Skeletal muscle satellite cell (primary cell): Measurements from ENCODE around the gene SRMS.

Source experiments
- H3K27me3 ChIP-seq: 2 replicates; pipeline ENCODE4 v1.7.0; 2013; ENCODE audit warnings: low read length; ENCODE audit not compliant: control insufficient read depth, insufficient read depth
- H3K36me3 ChIP-seq: 2 replicates; pipeline ENCODE4 v1.7.0; 2013; ENCODE audit warnings: mild to moderate bottlenecking, control low read depth, low read length; ENCODE audit not compliant: insufficient read depth
- H3K4me1 ChIP-seq: 2 replicates; pipeline ENCODE4 v1.7.0; 2013; ENCODE audit warnings: low read length; ENCODE audit not compliant: control insufficient read depth, insufficient read depth
- H3K4me2 ChIP-seq: 2 replicates; pipeline ENCODE4 v1.7.0; 2013; ENCODE audit warnings: mild to moderate bottlenecking, low read length
- H3K4me3 ChIP-seq: 2 replicates; pipeline ENCODE4 v1.7.0; 2013; ENCODE audit warnings: low read length
- H3K9ac ChIP-seq: 2 replicates; pipeline ENCODE4 v1.7.0; 2013; ENCODE audit warnings: mild to moderate bottlenecking, low read depth, low read length, moderate library complexity
- H3K9me3 ChIP-seq: replicated peaks from 2 replicates; pipeline ENCODE4 v1.7.0; 2013; ENCODE audit warnings: mild to moderate bottlenecking, control low read depth, low read length

The SRMS gene

GRCh38 chr20:63544958-63545516 is 2.5 kb downstream of the SRMS start:
- H3K9me3 ChIP-seq: no peaks in the 10 kb centered on the region
- peaks cover 48% of the 10 kb centered on the region for H3K27me3 ChIP-seq
- no peak overlapping the region for H3K4me3 ChIP-seq
- H3K9ac ChIP-seq: no peak overlapping the region
- H3K4me1 ChIP-seq: peaks cover 9% of the 10 kb centered on the region
- H3K36me3 ChIP-seq: no peaks in the 10 kb centered on the region
- H3K4me2 ChIP-seq: no peak overlapping the region

- H3K4me1 ChIP-seq: peaks cover 9% of the 10 kb centered on the region
- peaks cover 41% of the 10 kb centered on the region for H3K27me3 ChIP-seq
- H3K4me2 ChIP-seq: no peak overlapping the region
- H3K9ac ChIP-seq: no peak overlapping the region
- no peak overlapping the region for H3K4me3 ChIP-seq
- H3K36me3 ChIP-seq: no peaks in the 10 kb centered on the region
- no peaks in the 10 kb centered on the region for H3K9me3 ChIP-seq
These were observed 3.1 kb downstream of the SRMS start for GRCh38 chr20:63544241-63544957.

DNA sequence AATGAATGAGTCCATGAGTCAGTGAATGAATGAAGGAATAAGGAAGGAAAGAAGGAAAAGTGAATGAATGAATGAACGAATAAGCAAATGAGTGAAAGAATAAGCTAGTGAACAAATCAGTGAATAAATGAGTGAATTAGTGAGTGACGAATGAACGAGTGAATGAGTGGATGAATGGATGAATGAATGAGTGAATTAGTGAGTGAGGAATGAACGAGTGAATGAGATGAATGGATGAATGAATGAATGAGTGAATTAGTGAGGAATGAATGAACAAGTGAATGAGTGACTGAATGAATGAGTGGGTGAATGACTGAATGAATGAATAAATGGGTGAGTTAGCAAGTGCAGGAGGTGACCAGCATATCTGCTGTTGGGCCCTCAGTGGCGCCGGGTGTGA is 3.8 kb downstream of the SRMS start:
- Histone ChIP-seq H3K9me3 (no peaks in the 10 kb centered on the region), H3K4me2 (no peak overlapping the region), H3K9ac (no peak overlapping the region), H3K36me3 (no peaks in the 10 kb centered on the region), H3K27me3 (peaks cover 39% of the 10 kb centered on the region), H3K4me3 (no peak overlapping the region), H3K4me1 (peaks cover 9% of the 10 kb centered on the region)

DNA sequence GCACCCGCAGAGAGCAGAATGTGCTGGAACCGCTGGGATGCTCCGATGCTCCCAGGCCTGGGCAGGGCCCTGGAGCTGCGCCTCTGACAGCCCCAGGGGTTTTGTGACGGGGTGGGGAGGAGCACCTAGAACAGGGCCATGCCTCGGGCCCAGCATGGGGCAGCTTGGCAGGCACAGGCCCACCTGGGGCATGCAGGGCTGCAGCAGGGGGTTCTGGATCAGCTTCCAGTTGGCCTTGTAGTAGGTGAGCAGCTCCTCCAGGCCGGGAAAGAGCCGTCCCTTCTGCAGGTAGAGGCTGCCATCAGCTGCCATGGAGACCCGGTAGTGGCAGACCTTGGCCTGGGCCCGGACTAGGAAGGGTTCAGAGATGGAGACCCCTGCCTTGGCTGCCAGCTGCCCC is 4.4 kb downstream of the SRMS start:
- Histone ChIP-seq H3K36me3 (no peaks in the 10 kb centered on the region), H3K9me3 (no peaks in the 10 kb centered on the region), H3K27me3 (peaks cover 33% of the 10 kb centered on the region), H3K4me3 (no peak overlapping the region), H3K4me1 (peaks cover 9% of the 10 kb centered on the region), H3K9ac (no peak overlapping the region), H3K4me2 (no peak overlapping the region)

DNA sequence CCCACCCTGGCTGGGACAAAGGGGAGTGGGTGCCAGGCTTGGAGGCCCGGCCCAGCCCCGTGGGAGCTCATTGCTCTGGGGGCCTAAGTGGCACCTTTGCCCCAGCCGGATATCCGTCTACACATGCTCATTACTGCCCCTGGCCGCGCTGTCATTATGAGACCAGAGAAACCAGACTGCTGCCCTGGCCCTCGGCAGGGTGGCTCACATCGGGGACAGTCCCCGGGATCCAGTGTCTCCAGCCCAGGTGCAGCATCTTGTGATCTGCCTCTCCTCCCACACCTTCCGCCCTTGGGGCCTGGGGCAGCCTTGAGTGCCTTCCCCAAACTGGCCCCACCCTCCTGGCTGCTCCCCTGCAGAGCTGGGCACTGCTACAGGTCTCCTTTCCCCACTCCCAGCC is 4.9 kb downstream of the SRMS start:
- no peaks in the 10 kb centered on the region for H3K36me3 ChIP-seq
- peaks cover 29% of the 10 kb centered on the region for H3K27me3 ChIP-seq
- no peak overlapping the region for H3K9ac ChIP-seq
- no peaks in the 10 kb centered on the region for H3K9me3 ChIP-seq
- H3K4me2 ChIP-seq: no peak overlapping the region
- no peak overlapping the region for H3K4me3 ChIP-seq
- H3K4me1 ChIP-seq: peaks cover 7% of the 10 kb centered on the region

- H3K4me3 ChIP-seq: no peak overlapping the region
- no peak overlapping the region for H3K9ac ChIP-seq
These were observed 5.5 kb downstream of the SRMS start for GRCh38 chr20:63542031-63542559.

DNA sequence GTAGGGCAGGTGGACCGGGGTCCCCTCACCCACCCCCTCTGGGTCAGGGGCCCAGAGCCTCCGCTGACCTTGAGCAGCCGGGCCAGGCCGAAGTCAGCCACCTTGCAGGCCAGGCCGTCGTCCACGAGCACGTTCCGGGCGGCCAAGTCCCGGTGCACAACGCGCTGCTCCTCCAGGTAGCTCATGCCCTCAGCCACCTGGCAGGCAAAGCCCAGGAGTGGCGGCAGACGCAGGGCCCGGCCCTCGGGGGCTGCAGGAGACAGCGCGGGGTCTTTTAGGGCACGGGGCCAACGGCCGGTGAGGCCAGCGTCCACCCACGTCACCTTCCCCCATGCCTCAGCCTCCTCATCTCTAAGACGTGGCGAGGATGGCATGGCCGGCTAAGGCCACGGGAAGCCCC is 6.2 kb downstream of the SRMS start:
- H3K4me3 ChIP-seq: no peak overlapping the region

More at GRCh38 chr20:63542031-63542559, 5.5 kb downstream of the SRMS start:
- Histone ChIP-seq H3K4me2 (no peak overlapping the region), H3K9me3 (no peaks in the 10 kb centered on the region), H3K4me1 (peaks cover 13% of the 10 kb centered on the region), H3K36me3 (no peaks in the 10 kb centered on the region), H3K27me3 (peaks cover 25% of the 10 kb centered on the region)

DNA sequence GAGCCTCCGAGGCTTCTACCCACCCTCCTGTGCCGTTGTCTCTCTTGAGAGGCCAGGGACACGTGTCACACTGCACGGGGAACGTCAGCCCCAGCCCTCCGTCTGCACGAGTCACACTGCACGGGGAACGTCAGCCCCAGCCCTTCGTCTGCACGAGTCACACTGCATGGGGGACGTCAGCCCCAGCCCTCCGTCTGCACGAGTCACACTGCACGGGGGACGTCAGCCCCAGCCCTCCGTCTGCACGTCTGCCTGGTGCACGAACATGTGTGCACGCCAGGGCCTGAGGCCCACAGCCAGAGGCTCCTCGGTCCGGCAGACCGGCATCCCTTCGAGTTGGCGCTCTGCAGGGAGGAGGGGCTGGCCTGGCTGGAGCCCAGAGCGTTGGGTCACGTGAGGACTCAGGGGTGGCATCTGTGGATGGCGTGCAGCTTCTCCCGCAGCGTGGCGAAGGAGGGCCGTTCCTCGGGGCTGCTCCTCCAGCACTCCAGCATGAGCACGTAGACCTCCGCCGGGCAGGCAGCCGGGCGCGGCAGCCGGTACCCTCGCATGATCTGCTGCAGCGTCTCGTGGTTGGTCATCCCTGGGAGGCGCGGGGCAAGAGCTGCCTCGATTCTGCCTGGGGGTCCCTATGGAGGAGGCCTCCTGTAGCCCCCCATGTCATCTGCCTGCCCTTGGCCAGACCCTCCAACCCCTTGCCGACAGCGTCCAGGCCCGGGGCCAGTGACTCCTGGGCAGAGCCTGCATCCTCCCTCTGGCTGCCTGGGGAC is 6.9 kb downstream of the SRMS start:
- H3K9me3 ChIP-seq: no peaks in the 10 kb centered on the region
- no peak overlapping the region for H3K4me3 ChIP-seq
- H3K27me3 ChIP-seq: peaks cover 10% of the 10 kb centered on the region
- peaks cover 24% of the 10 kb centered on the region for H3K4me1 ChIP-seq
- no peaks in the 10 kb centered on the region for H3K36me3 ChIP-seq
- H3K9ac ChIP-seq: no peak overlapping the region
- H3K4me2 ChIP-seq: no peak overlapping the region

More for the DNA sequence above, 6.2 kb downstream of the SRMS start:
- Histone ChIP-seq H3K9me3 (no peaks in the 10 kb centered on the region), H3K4me2 (no peak overlapping the region), H3K27me3 (peaks cover 17% of the 10 kb centered on the region), H3K36me3 (no peaks in the 10 kb centered on the region), H3K9ac (no peak overlapping the region), H3K4me1 (peaks cover 21% of the 10 kb centered on the region)

- Histone ChIP-seq H3K4me2 (no peak overlapping the region), H3K36me3 (no peaks in the 10 kb centered on the region), H3K9me3 (no peaks in the 10 kb centered on the region), H3K9ac (no peak overlapping the region), H3K4me1 (peaks cover 24% of the 10 kb centered on the region), H3K27me3 (peaks cover 12% of the 10 kb centered on the region), H3K4me3 (no peak overlapping the region)
These were observed 7.8 kb downstream of the SRMS start for GRCh38 chr20:63539441-63540370.

GRCh38 chr20:63539092-63539430 is 8.5 kb downstream of the SRMS start:
- H3K4me1 ChIP-seq: peaks cover 24% of the 10 kb centered on the region
- H3K4me3 ChIP-seq: no peak overlapping the region
- no peak overlapping the region for H3K9ac ChIP-seq
- H3K9me3 ChIP-seq: no peaks in the 10 kb centered on the region
- H3K27me3 ChIP-seq: peaks cover 13% of the 10 kb centered on the region
- H3K4me2 ChIP-seq: no peak overlapping the region
- no peaks in the 10 kb centered on the region for H3K36me3 ChIP-seq
